Activated T-helper 9 cell treated with anti-CD3 and anti-CD28 coated beads, Interleukin-2, amount 50 U/mL, for 16 hours (primary cell): Measurements from ENCODE around the gene MRPS15.
"Not testable (repeated sequence)": the region's sequence is repeated elsewhere in the genome, so short reads cannot be mapped to it uniquely, and the experiment has no call there.

Source experiments
- DNase-seq: peaks from one replicate; pipeline ENCODE4 v3.0.0-alpha.2; 2020; ENCODE audit warnings: low read depth

The MRPS15 gene

DNA sequence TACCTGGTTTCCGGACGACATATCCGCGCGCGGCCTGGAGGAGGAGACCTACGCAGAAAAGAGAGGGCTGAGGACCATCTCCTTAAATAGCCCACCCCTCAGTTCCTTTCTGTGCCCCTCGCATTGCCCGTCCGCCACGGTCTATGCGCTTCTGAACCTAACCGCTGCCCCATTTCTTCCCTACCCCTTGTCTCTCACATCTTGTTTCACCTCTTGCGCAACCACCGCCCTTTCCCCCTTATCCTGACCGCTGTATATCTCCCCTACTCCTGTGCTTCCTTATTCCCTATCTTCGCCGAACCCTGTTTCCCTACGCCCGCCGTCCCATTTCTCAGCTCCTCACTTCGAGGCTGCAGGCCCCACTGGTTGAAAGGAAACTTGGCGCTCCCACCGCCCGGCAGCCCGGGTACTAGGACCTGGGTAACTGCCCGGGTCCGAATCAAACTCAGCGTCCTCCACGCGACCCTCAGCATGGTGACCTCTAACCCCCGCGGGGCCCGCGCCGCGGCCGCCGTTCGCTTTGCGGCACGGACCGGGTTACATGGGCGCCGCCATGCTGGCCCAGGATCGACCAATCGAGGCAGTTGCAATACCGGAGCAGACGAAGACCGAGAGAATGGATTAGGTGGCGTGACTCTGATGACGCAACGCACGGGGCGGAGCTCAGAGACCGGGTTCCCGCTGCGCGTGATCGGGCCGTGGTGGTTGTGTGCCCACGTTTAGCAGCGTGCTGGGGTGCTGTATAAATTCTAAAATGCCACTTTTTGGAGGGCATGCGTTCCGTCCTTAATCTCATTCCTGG, at the start of gene MRPS15:
TSS of gene MRPS15 (minus strand) at position 582 of the 802 bp plus-strand sequence. CDS start at position 473, 109 bp downstream.
- DNase-seq = peak; percentile 91

DNA sequence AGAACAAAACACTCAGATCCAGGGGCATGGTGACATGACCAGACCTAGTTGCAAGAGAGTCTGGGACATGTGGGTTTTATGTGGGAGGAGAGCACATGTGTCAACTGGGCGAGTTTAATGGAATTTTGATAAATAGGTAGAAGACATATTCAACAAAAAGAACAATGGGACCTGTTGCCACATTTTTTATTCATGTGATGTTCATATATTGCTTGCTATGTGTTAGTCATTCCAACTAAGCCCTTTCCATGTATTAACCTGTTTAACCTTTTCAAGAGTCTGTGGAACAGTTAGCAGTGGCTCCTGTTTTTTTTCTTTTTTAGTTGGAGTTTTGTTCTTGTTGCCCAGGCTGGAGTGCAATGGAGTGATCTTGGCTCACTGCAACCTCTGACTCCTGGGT, 48.7 kb upstream of the MRPS15 start:
- no peak for DNase-seq

DNA sequence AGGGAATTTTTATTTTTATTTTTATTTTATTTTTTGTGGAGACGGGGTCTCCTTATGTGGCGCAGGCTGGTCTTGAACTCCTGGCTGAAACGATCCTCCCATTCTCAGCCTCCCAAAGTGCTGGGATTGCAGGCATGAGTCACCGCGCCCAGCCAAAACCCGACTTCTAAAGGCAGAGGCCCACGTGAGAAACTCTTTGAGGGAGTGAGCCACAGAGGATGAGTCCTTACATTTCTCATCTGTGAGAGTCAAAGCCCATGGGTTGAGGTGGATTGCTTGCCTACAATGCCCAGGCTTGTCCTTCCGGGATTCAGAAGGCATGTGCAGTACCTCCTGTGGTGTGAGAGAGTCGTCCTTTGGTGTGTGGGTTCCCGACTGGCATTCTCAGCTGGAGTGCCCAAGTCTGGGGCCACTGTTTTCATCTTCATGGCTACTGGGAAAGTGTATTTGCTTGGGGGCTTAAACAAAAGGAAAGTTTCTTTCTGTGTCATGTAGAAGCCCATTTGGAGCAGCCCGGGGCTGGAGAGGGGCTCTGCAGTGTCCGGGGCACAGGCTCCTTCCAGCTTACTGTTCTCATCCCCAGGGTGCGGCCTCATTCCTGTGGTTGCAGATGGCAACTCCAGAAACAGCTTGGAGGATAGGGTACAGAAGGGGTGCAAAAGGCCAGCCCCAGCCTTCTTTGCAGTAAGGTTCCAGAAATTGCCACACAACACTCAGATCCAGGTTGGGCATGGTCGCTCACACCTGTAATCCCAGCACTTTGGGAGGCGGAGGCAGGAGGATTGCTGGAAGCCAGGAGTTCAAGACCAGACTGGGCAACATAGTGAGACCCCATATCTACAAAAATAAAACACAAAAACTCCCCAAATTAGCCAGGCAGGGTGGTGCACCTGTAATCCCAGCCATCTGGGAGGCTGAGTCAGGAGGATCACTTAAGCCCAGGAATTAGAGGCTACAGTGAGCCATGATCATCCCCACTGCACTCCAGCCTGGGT, 47.9 kb upstream of the MRPS15 start:
- no peak for DNase-seq

DNA sequence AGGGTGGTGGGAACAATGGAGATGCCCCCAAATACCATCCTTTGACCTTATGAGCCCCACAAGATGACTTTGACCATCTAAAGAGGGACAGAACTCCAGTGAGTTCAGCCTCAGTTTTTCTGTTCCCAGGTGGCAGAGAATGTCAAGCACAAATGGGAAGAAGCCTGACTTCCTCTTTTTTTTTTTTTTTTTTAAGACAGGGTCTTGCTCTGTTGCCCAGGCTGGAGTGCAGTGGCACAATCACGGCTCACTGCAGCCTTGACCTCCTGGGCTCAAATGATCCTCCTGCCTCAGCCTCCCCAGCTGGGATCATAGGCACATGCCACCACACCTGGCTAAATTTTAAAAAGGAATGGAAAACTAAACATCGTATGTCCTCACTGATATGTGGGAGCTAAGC, 47.0 kb upstream of the MRPS15 start:
- DNase-seq = not testable (repeated sequence)

DNA sequence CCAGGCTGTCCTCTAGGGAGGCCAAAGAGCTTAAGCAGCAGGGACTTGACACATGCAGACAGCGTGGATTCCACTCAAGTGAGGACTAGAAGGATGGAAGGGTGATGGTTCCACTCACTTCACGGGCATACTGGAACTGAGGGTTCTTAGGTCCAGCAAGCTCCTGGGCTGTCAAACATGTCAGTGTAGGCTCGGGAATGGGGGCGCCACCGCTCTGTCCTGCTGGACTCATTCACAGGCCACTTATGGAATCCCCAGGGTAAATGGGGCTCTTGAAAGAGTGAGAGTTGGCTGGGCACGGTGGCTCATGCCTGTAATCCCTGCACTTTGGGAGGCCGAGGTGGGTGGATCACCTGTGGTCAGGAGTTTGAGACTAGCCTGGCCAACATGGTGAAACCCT, 46.2 kb upstream of the MRPS15 start:
- DNase-seq = no peak

DNA sequence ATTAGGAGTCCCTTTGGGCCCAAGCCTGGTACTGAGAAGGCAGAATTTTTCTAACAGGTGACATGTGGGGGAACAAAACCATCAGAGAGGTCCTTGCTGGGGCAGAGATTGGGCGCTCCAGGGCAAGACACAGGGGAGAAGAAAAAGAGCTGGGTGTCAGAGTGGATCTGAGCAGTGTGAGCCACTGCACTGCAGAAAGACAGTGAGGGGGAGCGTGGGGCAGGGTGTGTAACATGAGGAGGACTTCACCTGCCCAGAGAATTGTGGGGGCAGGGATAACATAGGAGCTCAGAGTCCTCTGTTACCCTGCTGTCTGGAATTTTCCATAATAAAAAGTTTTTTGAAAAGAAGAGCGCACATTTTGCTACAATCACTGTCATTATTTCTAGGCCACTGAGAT, 44.1 kb upstream of the MRPS15 start:
- no peak for DNase-seq

DNA sequence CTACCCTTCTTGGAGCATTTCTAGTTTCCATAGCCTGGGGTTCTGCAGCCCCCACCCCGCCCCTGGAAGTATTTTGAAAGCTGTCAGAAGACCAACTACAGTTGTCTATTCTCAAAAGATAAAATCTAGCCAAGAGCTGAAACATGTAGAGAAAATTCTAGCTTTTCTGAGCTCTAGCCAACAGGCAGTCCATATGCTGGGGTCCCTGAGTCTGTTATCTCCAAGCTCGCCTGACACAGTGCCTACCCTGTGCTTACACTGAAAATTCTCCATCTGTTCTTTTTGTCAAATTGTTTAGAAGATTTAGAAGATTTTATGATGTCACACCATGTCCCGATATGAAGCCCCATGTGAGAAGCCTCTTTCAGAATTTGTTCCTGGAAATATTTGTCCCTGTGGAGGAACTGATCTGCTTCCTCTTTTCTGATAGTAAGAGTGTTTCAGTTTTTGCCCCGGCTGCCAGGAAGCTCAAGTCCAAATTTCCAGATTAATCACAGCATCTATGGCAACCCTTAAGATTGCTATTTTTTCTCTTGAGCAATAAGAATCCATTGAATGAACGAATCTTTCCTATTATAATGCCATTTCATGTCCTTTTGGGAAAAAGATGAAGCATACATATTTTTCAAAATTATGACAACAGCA, 42.2 kb upstream of the MRPS15 start:
- no peak for DNase-seq

DNA sequence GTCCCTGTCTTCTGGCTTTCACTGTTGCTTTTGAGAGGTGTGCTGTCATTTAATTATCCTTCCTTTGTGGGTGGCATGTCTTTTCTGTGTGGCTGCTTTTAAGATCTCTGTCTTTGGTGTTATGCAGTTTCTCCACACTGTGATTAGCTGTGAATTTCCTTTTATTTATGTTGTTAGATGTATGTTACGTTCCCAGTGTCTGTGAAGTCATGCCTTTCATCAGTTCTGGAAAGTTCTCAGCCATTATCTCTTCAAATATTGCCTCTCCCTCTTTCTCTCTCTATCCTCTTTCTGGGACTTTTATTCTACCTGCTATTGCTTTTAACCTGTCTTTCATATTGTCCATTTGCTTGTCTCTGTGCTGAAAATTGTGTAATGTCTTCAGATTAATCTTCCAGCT, 39.5 kb upstream of the MRPS15 start:
- DNase-seq = no peak

DNA sequence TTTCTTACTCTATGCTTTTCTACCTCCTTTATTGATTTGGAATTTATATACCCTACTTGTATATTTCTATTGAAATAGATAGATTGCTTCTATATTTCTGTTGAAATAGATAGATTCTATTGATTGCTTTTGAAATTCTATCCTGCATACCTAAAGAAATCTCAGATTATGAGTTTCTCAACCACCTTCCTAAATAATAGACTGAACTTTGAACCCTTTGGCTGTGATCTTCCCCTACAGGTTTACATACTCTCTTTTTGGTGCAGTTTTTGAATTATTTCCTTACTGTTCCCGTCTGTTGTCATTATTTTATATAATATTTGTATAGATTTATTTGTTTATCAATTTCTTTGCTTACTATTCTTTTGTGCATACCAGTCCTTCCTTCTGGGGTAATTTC, 39.0 kb upstream of the MRPS15 start:
- DNase-seq = no peak

DNA sequence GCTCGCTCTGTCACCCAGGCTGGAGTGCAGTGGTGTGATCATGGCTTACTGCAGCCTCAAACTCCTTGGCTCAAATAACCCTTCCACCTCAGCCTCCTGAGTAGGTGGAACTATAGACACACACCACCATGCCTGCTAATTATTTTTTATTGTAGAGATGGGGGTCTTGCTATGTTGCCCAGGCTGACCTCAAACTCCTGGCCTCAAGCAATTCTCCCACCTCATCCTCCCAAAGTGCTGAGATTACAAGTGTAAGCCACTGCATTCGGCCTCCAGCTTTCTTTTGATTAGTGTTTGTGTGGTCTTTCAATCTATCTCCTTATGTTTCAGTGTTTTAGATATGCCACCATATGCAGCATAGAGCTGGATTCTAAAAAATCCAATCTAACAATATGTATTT, 38.4 kb upstream of the MRPS15 start:
- DNase-seq = no peak

DNA sequence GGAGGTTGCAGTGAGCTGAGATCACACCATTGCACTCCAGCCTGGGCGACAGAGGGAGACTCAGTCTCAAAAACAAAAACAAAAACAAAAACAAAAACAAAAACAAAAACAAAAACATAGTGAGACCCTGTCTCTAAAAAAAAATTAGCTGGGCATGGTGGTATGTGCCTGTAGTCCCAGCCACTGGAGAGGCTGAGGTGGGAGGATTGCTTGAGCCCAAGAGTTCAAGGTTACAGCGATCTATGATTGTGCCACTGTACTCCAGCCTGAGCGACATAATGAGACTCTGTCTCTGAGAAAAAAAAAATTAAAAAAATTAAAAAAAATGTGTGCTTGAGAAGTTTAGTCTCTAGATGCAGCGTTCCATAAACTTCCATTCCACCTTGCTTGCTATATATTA, 37.7 kb upstream of the MRPS15 start:
- not testable (repeated sequence) for DNase-seq

DNA sequence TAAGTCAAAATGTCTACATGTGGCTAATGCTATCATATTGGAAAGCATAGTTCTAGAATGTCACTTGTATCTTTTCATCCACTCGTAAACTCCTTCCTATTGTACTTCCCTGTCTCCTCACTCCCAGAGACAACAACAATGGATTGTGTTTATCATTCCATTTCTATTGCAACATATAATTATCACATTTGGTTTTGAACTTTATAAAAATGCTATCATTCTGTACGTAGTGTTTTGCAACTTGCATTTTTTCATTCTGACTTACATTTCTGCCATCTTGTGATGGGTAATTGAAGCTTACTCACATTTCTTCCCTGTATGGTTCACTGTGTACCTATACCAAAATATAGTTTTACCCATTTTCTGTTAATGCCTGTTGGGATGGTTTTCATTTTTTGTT, 33.0 kb upstream of the MRPS15 start:
- DNase-seq = no peak

DNA sequence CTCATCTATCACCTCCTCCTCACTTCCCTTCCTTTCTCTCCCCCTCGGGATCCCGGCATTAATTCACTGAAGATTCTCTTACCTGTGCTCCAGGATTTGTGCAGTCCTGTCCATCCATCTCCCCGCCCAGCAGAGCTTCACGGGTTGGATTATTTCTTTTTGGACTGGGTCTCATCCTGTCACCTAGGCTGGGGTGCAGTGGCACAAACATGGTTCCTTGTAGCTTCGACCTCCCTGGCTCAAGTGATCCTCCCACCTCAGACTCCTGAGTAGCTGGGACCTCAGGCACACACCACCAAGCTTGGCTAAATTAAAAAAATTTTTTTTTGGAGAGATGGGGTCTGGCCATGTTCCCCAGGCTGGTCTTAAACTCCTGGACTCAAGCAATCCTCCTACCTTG, 30.8 kb upstream of the MRPS15 start:
- no peak for DNase-seq

DNA sequence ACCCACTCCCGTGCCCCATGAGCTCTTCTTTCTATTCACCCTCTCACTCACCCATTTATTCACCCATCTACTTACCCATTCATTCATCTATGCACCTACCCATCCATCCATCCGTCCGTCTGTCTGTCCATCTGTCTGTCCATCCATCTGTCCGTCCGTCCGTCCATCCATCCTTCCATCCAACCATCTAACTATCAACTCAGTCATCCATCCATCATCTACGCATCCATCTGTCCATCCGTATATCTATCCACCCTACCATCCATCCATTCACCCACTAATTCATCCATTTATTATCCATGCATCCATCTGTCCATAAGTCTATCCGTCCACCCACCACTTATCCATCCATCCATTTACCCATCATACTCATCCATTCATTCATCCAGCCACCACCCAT, 29.3 kb upstream of the MRPS15 start:
- no peak for DNase-seq

DNA sequence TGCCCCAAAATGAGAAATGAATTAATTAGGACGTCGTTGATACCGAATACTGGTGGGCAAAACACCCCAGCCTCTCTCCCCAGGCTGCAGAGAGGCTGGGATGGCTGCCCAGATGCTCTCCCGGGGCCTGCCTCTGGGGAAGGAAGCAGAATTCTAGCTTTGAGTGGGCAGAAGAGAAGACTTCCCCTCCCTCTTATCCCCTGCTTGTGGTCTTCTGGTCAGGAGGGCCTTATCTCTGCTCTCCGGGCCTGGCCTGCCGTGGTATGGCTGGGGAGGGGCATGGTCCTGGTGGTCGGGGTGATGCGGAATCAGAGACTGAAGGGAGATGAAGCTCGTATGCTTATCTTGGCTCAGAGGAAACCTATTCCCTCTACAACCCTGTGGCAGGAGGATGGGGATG, 28.3 kb upstream of the MRPS15 start:
- DNase-seq = no peak

DNA sequence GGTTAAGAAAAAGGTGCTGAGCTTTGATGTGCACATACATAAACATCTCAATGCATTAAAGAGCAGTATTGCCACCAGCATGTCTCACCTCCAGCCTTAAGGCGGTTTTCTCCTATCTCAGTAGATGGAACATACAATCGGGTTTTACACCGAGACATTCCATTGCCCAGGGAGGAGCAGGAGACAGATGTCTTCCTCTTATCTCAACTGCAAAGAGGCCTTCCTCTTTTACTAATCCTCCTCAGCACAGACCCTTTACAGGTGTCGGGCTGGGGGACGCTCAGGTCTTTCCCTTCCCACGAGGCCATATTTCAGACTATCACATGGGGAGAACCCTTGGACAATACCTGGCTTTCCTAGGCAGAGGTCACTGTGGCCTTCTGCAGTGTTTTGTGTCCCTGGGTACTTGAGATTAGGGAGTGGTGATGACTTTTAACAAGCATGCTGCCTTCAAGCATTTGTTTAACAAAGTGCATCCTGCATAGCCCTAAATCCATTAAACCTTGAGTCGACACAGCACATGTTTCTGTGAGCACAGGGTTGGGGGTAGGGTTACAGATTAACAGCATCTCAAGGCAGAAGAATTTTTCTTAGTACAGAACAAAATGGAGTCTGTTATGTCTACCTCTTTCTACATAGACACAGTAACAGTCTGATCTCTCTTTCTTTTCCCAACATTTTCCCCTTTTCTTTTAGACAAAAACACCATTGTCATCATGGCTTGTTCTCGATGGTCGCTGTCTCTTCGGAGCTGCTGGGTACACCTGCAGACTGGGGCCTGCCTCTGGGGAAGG, 25.3 kb upstream of the MRPS15 start:
- not testable (repeated sequence) for DNase-seq

DNA sequence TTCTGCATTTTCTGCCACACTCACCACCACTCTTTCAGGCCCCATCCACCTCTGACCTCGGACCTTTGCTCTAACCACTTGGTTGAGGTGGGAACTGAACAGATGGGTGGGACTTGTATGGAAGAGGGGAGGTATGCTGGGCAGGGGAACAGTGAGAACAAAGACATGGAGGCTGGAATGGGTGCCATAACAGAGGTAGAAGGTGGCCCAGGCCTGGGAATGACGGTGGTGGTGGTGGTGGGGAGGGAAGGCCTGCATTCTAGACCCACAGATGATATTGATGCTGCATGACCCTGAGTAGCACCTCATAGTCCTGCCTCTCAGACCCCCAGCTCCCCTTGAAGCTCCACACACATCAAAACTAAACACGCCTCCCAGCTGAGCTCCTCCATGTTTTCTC, 23.7 kb upstream of the MRPS15 start:
- DNase-seq = no peak

DNA sequence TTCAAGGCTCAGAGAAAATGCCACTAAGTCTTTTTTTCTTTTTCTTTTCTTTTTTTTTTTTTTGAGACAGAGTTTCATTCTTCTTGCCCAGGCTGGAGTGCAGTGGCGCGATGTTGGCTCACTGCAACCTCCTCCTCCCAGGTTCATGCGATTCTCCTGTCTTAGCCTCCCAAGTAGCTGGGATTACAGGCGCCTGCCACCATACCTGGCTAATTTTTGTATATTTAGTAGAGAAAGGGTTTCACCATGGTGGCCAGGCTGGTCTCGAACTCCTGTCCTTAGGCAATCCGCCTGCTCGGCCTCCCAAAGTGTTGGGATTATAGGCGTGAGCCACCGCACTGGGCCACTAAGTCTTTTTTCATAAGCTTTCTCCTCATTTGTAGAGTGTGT, 23.1 kb upstream of the MRPS15 start:
- DNase-seq = not testable (repeated sequence)

DNA sequence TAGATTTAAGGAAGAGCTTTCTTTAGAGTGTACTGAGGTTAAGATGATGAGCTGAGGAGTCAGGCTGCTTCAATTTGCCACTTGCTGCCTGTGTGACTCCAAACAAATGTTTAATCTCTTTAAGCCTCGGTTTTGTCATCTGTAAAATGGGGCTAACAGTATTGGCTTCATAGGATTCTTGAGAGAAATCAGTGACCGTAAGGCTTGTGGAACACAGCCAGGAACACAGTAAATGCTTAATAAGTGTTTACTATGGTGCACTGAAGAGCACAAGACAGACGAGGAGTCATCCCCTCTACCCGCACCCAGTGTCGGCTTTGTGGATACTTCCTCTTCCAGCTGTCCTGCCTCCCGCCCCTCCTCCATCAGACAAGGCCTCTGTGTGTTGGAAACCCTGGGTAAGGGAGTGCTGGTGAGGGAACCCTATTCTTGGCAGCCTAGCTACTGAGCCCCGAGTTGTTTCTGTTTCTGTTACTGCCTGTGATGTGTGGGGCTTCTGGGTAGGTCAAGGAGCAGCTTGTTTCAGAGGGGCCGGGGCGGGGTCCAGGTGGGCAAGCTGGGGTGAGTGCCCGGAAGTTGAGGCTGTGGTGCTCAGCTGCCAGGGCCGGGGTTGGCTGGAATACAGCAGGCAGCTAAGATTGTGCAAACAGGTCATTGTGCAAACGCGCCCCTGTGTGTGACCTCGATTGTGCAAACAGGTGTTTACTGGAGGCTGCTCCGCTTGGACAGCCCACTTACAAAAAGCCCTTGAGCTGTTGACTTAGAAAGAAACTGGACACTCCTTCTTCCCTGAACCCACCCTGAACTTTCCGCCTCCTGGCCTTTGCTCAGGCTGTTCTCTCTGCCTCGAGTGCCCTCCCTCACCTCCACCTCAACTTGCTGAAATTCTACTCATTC, 22.5 kb upstream of the MRPS15 start:
- no peak for DNase-seq

DNA sequence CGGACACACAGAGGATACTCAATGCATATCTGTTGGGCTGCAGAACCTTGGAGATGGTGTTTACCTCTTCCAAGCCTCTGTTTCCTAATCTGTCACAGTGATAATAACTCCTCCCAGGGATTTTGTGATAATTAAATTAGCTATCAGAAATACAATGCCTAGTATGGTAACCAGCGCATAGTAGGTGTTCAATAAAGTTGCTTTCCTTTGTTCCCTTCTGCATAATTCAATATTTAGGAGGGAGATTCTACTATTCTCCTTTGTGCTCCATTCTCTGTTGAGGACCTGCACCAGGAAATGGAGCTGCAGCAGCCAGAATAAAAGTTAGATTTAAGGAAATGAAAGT, 21.9 kb upstream of the MRPS15 start:
- DNase-seq = no peak

DNA sequence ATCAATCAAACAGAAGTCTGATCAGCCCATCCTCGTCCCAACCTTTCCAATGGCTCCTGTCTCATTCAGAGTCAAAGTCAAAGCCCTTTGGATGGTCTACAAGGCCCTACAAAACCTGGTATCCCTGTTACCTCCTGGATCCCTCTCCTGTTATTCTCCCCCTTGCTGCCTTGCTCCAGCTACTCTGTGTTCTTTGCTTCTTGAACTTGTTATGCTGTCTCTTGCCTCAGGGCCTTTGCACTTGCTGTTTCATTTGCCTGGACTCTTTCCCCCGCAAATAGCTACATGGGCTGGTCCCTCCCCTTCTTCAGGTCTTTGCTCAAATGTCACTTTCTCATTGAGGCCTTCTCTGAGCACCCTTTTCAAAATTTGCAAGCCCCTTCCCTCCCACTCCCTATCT, 19.9 kb upstream of the MRPS15 start:
- DNase-seq = no peak
